AG04450 (cell line): Measurements from ENCODE around the gene STARD10. TPM values are rescaled to one million over a fixed set of nuclear protein-coding genes. Genes with fewer than 3 reads are reported as not detected.

Source experiments
- CTCF ChIA-PET: fragments of 300-600, 350-600 bp; formaldehyde crosslinking; extraction: SDS; loops from one replicate; lab custom pipeline; 2022; ENCODE audit warnings: antibody characterized with exemption, inconsistent platforms; lab: Charles Lee
- POLR2A ChIA-PET: fragments of 350-600 bp; formaldehyde crosslinking; extraction: SDS; loops from one replicate; lab custom pipeline; 2021; ENCODE audit warnings: antibody characterized with exemption, inconsistent platforms; lab: Yijun Ruan, JAX
- DNase-seq: peaks from one replicate; pipeline ENCODE4 v3.0.0-alpha.2; 2011; ENCODE audit warnings: low read depth, low spot score
- H3K27ac ChIP-seq: one replicate; pipeline ENCODE4 v1.5.1; 2012; ENCODE audit warnings: low read depth, low read length, control low read depth
- H3K27me3 ChIP-seq: one replicate; pipeline ENCODE4 v1.6.0; 2012; ENCODE audit warnings: low read length; ENCODE audit not compliant: control insufficient read depth, insufficient read depth
- H3K4me3 ChIP-seq: 2 replicates; pipeline ENCODE4 v1.5.1; 2011; ENCODE audit warnings: mild to moderate bottlenecking, low read depth, low read length, control low read depth
- H3K9me3 ChIP-seq: 2 replicates; pipeline ENCODE4 v1.5.1; 2012; ENCODE audit warnings: low read length; ENCODE audit not compliant: control insufficient read depth, insufficient read depth
- polyA plus RNA-seq: library from polyadenylated mRNA; depleted of rRNA; stranded (reverse); fragments of >200 nt; gene quantifications from 2 replicates; pipeline ENCODE4 v1.2.3, GENCODE V29; 2011
- TF ChIP-seq, protein P1 (sequence below): IDR thresholded peaks from 2 replicates; pipeline ENCODE4 v1.5.1; 2011; ENCODE audit warnings: low read depth, low read length, control low read depth, inconsistent platforms

STARD10 gene
- polyA plus RNA-seq, 1 experiment = 38.4 TPM

DNA sequence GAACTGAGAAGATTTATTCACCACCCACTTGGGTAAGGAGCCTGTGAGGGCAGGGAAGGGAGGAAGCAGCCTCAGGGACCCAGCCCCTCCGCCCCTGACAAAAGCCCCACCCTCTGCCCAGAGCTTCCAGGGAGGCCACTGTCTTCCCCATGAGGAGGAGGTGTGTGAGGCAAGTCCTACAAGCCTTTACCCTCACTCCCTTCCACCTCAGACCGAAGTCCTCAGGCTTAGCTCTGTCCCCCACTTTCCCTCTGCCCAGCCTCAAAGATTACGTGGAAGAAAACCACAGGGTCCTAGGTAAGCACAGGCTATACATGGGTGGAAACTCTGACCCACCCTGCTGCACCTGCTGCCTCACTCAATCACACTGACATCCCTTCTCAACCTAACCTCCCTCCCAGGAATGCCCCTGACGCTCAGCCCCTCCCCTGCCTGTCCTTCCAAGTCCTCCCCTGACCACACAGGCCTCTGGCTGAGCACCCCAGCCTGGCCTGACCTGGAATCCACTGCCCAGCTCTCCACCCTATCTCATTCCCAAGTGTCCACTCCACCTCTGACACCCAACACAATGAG is 38.0 kb downstream of the STARD10 start:
- no peak for DNase-seq
- ChIA-PET POLR2A (no interaction called here), CTCF (no interaction called here)
- TF ChIP-seq, protein P1, sequence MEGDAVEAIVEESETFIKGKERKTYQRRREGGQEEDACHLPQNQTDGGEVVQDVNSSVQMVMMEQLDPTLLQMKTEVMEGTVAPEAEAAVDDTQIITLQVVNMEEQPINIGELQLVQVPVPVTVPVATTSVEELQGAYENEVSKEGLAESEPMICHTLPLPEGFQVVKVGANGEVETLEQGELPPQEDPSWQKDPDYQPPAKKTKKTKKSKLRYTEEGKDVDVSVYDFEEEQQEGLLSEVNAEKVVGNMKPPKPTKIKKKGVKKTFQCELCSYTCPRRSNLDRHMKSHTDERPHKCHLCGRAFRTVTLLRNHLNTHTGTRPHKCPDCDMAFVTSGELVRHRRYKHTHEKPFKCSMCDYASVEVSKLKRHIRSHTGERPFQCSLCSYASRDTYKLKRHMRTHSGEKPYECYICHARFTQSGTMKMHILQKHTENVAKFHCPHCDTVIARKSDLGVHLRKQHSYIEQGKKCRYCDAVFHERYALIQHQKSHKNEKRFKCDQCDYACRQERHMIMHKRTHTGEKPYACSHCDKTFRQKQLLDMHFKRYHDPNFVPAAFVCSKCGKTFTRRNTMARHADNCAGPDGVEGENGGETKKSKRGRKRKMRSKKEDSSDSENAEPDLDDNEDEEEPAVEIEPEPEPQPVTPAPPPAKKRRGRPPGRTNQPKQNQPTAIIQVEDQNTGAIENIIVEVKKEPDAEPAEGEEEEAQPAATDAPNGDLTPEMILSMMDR = no peak
- H3K4me3 ChIP-seq = no peak overlapping the region
- H3K27ac ChIP-seq = no peak overlapping the region
- H3K27me3 ChIP-seq = no peaks in the 10 kb centered on the region
- H3K9me3 ChIP-seq = peaks cover under 1% of the 10 kb centered on the region; the same call in 1 of the 2 replicates

DNA sequence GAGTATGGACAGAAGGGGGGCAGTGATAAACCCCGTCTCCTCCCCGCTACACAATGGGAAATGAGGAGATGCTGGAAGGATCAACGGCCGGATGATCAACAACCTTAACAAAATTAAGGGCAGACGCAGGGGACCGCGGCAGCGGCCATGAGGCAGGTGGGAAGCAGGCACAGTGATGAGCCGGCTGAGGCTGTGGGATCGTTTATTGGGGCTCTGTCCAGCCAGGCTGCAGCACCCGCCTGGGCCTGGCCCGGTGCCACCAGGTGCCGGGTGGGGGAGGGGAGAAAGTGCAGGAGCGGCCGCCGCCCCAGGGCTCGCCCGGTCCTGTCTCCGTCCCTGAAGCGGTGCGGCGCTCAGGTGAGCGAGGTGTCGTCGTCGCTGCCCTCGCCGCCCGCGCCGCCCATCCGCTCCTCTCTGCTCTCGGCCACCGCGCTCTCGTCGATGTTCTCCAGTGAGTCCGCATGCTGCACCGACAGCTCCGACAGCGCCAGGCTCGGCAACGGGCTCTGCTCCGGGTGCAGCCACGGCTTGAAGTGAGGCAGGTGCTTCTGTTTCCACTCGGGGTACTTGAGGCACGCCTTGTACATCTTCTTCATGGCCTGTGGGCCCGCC is 39.2 kb downstream of the STARD10 start:
- H3K9me3 ChIP-seq = no peaks in the 10 kb centered on the region
- H3K27ac ChIP-seq = no peak overlapping the region
- no peaks in the 10 kb centered on the region for H3K27me3 ChIP-seq
- TF ChIP-seq, protein P1 = no peak
- no peak for DNase-seq
- H3K4me3 ChIP-seq = no peak overlapping the region
- ChIA-PET CTCF (no interaction called here), POLR2A (no interaction called here)

DNA sequence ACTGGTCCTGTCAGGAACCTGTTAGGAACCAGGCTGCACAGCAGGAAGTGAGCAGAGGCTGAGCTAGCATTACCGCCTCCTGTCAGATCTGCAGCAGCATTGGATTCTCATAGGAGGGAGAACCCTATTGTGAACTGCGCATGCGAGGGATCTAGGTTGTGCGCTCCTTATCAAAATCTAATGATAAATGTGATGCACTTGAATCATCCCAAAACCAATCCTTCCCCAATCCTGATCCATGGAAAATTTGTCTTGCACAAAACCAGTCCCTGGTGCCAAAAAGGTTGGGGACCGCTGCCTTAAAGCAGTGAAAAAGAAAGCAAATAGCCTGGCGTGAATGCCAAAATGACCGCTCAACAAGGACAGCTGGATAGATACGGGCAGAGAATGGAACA is 39.7 kb downstream of the STARD10 start:
- no peak for DNase-seq
- CTCF ChIA-PET = no interaction called here
- no peaks in the 10 kb centered on the region for H3K9me3 ChIP-seq
- no peak overlapping the region for H3K27ac ChIP-seq
- POLR2A ChIA-PET = no interaction called here
- H3K27me3 ChIP-seq = no peaks in the 10 kb centered on the region
- H3K4me3 ChIP-seq = no peak overlapping the region
- TF ChIP-seq, protein P1 = no peak

- Histone ChIP-seq H3K27ac (no peak overlapping the region), H3K9me3 (no peaks in the 10 kb centered on the region), H3K4me3 (no peak overlapping the region), H3K27me3 (no peaks in the 10 kb centered on the region)
- ChIA-PET POLR2A (interaction anchor here (0.6 kb wide), 1 partner anchor 18 kb away, joined by 3 read pairs; no protein-coding TSS in a partner anchor), CTCF (no interaction called here)
- no peak for DNase-seq
- TF ChIP-seq, protein P1 = no peak
These were observed 40.3 kb downstream of the STARD10 start for GRCh38 chr11:72753341-72754148.
